DMS153 treated with DMSO at 0.1 percent for 48 hours (cell line): ENCODE results near the gene KATNB1.

Source experiments
- DNase-seq: peaks from one replicate; lab custom pipeline; 2025; ENCODE audit not compliant: unreplicated experiment; lab: John Stamatoyannopoulos, UW

The KATNB1 gene

DNA sequence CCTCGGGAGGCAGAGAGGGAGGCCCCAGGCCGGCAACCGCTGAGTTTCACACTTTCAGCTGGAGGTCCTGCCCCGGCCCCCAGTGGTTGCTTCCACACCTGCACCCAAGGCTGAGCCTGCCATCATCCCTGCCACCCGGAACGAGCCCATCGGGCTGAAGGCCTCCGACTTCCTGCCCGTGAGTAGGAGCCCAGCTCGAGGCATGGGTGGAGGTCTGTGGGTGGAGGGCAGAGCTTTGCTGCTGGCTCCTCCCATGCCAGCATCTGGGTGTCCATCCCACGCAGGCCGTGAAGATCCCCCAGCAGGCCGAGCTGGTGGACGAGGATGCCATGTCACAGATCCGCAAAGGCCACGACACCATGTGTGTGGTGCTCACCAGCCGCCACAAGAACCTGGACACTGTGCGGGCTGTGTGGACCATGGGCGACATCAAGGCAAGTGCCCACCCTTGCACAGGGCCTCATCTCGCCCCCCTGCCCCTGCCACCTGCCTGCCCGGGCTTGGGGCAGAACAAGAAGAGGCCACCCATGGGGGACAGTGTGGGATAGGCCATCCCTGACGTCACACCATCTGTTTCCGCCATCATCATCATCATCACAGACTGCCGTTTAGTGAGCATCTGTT is 19.6 kb downstream of the KATNB1 start:
- no peak for DNase-seq

GRCh38 chr16:57755726-57756423 is 20.3 kb downstream of the KATNB1 start:
- DNase-seq = no peak

DNA sequence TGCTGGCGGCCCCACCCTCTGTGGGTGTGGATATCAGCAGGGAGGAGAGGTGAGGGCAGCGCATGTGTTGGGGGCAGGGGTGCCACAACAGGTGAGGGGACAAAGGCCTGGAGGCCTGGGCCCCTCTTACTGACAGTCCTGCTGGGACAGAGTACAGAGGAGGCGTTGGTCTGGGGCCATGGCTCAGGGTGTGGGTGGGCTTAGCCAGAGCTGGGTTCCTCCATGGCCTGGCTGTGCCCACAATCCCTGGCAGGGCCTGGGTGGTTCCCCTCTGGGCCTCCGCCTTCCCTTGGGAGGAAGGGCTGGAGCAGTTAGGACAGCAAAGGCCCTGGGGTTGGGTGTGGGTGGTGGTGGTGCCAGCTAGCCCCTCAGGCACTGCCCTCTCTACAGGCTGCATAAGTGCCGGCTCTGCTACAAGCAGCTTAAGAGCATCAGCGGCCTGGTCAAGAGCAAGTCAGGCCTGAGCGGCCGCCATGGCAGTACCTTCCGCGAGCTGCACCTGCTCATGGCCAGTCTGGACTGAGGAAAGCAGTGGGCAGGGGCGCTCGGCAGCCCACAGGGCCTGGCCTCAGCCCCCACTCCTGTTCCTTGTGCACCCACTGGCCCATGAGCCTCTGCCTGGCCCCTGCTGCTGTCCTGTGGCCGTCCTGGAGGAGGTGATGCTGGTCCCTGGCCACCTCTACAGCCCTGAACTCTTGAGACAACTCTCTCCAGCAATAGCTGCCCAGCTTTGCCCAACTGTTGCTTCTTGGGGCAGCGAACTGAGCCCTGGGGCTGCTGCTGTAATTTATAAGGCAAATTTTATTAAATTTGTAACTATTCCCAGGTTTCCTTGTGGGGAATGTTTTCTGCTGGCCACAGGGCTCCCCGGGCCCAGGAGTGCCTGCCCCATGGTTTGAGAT is 21.1 kb downstream of the KATNB1 start:
- no peak for DNase-seq

DNA sequence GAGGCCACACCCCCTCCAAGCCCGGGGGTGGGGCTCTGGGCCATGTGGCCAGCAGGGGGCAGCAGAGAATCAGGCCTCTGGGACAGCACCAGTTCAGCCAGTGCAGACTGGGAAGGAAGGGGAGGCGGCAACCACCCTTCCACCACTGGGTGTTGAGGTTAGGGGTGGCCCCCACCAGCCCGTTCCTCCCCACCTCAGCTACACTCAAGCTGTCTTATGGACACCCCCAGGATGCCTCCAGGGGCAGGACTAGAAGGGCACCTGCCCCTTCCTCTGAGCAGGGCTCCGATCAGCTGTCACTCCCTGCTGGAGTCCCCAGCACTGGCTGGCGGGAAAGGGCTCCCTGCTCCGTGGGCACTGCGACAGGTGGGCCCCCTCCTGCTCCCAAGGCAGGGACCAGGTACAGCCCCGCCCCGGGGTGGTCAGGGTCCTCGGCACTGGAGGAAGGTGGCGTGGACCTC is 21.8 kb downstream of the KATNB1 start:
- peak; percentile 19 for DNase-seq

- no peak for DNase-seq
These were observed 22.3 kb downstream of the KATNB1 start for GRCh38 chr16:57757883-57758282.

DNA sequence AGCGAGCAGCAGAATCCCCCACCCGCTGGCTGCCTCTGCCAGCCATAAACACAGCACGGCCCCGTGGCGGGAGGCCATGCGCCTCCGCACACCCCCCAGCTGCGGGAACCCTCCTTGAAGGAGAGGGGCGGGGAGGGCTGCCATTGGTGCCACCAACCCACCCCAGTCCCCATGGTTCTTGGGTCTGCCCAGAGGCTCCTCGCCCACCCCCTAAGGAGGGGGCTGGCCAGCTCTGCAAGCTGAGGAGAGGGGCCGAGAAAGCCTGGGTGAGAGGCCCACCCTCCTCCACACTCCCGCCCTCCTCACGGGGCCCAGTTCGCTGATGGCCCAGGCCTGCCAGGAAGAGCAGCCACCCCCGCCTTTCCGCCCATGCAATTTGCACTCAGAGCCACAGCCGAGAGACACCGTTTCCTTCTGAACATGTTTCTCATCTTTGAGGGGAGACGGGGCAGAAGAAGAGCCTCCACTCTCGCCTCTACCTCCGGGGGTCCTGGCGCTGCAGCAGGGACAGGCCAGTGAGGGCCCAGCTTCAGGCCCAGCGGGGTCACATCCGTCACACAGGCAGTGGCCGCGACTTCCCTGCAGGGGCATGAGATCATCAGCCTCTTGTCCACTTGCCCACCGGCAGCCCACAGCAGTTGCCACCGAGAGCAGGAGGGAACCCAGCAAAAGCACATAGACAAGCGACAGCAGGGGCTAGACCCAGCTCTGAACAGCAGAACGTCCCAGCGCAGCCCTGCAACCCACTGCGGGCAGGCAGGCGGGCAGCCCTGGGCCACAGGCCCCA is 23.0 kb downstream of the KATNB1 start:
- no peak for DNase-seq

GRCh38 chr16:57759131-57759530 is 23.6 kb downstream of the KATNB1 start:
- DNase-seq = no peak

DNA sequence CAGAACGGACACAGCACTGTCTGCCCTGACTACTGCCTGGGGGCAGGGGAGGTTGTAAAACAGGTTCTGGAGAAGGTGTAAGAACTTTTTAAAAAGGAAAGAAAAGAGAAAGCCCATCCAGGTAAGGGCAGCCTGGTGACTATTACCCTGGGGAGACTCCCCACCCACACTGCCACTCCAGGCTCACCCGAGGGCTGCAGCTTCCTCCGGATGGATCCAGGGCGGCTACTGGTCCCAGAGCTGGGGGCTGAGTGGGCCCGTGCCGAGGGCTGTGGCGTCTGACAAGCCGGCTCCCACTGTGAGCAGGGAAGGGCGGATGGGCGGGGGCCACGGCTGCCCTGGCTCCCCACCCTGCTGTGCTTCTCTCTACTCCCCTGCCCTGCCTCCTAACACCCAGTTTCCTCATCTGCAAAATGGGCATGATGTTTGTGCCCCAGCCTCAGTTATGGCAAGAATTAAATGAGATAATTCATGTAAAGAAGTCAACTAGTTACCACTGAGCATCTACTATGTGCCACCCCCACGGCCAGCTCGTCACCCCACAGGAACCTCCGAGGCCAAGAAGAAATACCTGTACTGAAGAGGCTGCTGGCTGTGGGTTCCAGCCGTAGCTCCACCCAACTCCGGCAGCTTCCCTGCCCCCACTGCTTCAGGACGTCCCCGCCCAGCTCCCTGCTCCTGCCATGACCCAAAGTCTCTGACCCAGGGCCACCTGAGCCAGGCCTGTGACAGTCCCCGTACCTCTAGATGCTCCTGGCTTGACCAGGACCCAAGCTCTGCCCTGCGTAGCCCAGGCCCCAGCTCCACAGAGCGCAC is 24.2 kb downstream of the KATNB1 start:
- no peak for DNase-seq

GRCh38 chr16:57760357-57761160 is 25.0 kb downstream of the KATNB1 start:
- no peak for DNase-seq

- DNase-seq = no peak
These were observed 25.7 kb downstream of the KATNB1 start for GRCh38 chr16:57761301-57761700.

GRCh38 chr16:57761957-57762356 is 26.4 kb downstream of the KATNB1 start:
- DNase-seq = no peak

- no peak for DNase-seq
These were observed 26.9 kb downstream of the KATNB1 start for GRCh38 chr16:57762365-57763040.

GRCh38 chr16:57763285-57764005 is 27.9 kb downstream of the KATNB1 start:
- DNase-seq = no peak

- DNase-seq = no peak
These were observed 28.4 kb downstream of the KATNB1 start for GRCh38 chr16:57764006-57764340.

- DNase-seq = no peak
These were observed 29.0 kb downstream of the KATNB1 start for GRCh38 chr16:57764341-57765159.

GRCh38 chr16:57765160-57765728 is 29.7 kb downstream of the KATNB1 start:
- no peak for DNase-seq

GRCh38 chr16:57766714-57767348 is 31.3 kb downstream of the KATNB1 start:
- no peak for DNase-seq
